GM18907 (cell line): Measurements from ENCODE around the gene TMEM125.

ENCODE experiments used
- ATAC-seq: cut with Tn5 transposase; IDR thresholded peaks from one replicate; pipeline ENCODE4 v1.9.1; 2021; ENCODE audit warnings: mild to moderate bottlenecking, moderate library complexity; ENCODE audit not compliant: unreplicated experiment

Gene TMEM125

DNA sequence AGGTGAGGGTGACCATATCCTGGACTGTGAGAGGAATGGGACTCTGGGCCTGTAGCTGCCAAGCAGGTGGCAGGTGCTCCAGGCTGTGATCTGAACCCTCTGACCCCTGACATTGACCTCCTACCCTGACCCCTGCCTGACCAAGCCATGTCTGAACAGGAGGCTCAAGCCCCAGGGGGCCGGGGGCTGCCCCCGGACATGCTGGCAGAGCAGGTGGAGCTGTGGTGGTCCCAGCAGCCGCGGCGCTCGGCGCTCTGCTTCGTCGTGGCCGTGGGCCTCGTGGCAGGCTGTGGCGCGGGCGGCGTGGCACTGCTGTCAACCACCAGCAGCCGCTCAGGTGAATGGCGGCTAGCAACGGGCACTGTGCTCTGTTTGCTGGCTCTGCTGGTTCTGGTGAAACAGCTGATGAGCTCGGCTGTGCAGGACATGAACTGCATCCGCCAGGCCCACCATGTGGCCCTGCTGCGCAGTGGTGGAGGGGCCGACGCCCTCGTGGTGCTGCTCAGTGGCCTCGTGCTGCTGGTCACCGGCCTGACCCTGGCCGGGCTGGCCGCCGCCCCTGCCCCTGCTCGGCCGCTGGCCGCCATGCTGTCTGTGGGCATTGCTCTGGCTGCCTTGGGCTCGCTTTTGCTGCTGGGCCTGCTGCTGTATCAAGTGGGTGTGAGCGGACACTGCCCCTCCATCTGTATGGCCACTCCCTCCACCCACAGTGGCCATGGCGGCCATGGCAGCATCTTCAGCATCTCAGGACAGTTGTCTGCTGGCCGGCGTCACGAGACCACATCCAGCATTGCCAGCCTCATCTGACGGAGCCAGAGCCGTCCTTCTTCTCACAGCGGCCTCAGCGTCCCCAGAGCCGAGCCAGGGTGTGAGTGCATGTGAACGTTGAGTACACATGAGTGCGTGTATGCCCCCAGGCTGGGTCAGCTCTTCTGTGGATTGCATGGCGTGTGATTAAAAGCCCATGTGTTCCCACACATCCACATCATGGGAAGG, 3.1 kb downstream of the TMEM125 start:
- ATAC-seq: no peak

DNA sequence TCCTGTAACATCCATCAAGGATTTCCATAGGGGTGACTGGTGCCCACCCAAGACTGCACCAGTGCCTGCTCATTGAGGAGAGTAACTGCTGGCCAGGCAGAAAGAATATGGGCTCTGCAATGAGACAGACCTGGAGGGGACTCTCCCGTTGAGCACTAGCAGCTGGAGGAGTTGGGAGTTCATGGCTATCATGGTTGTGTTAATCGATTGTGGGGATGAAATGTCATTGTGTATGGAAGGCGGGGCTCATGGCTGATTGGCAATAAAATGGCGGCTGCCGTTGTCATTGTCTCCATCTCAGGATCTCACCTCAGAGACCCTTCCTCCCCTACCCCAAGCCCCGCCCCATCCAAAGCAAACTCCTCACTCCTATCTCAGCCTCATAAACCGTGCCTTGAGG, 3.9 kb downstream of the TMEM125 start:
- ATAC-seq: no peak

DNA sequence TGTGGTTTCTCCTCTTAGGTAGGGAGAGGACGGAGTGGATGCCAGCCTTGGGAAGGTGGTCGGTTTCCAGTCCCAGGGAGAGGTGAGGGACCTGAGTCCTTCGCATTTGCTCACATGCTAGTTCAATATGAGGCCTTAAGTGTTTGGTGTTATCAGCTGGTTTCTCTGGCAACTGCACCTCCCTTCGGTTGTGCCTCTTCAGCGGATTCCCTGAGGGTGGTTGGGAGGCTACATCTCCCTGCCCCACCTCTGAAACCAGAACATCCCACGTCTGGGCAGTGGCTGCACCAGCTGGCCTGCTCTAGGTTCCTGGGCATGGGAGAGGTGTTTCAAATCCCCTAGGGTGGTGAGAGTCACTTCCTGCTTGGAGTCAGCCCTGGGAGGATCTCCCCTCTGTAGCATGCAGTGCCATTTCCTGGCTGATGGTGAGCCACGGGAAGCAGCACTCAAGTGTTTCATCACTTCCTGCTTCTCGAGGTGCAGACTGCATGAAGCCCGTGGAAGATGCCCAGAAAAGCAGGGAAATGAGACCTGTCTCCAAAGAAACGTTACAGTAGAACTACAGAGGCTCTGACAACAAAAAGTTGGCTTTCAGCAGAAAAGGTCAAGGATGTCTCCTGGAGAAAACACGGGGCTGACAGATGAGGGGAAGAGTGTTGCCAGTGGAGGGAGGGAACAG, 4.5 kb downstream of the TMEM125 start:
- ATAC-seq: no peak

DNA sequence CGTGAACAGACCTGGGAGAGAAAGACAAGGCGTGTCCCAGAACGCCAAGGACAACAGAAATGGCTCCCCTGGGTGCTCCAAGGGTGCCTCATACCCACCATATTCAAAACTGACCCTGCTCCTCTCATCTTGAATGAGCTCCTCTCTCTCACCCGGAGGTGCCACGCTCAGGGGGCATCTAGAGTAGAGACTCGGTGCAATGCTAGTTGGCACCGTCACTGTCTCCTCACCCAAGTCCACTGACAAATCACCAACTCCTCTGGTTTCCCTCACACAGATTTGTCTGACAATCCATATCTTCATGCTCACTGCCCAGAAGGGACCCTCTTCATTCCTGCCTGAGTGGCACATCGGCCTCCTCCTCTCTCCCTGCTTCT, 5.0 kb downstream of the TMEM125 start:
- no peak for ATAC-seq

DNA sequence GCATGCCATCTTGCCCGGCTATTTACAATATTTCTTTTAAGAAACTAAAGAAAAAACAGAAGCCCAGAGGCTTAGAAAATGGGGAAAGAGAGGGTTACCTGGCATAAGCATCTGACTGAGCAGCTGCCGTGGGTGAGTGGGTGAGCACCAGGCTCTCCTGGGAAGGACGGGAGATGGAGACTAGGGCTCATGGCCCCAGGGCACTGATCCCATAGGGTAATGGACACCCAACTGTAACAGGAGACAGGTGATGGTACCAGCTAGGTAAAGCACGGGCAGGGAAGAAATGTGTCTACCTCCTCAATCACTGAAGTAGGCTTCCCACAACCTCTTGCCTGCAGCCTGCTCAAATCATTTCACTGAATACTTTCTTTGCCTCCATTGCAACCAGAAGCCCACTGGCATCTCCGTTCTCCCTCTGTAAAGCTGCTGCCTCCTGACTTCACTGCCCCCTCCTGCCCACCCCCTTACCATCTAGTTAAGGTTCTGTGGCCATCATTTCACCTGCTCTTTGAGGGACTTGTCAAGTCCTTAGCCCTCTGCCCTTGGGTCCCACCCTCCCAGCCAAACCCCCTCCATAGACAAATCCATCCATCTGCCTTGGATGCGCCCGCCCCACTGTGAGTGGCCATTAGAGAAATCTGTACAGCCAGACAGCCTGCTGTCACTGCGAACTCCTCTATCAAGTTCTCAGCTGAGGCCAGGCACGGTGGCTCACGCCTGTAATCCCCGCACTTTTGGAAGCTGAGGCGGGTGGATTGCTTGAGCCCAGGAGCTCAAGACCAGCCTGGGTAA, 6.2 kb downstream of the TMEM125 start:
- no peak for ATAC-seq

DNA sequence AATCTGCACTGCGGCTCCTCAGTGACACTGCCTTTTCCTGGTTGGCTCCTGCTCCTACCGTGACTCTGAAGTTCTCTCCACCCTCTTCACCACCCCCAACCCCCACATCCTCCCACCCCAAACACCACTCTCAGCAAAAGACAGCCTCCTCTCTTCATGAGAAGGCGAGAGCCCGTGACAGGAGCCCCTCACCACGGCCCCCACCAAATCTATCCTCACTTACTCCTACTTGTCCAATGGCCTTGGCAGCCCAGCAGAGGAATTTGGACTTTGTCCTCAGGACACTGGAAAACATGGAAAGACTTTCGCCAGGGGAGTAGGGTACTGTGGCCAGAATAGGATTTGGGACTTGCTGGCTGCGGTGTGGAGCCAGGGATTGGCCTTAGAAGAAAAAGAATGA, 6.9 kb downstream of the TMEM125 start:
- ATAC-seq: no peak

DNA sequence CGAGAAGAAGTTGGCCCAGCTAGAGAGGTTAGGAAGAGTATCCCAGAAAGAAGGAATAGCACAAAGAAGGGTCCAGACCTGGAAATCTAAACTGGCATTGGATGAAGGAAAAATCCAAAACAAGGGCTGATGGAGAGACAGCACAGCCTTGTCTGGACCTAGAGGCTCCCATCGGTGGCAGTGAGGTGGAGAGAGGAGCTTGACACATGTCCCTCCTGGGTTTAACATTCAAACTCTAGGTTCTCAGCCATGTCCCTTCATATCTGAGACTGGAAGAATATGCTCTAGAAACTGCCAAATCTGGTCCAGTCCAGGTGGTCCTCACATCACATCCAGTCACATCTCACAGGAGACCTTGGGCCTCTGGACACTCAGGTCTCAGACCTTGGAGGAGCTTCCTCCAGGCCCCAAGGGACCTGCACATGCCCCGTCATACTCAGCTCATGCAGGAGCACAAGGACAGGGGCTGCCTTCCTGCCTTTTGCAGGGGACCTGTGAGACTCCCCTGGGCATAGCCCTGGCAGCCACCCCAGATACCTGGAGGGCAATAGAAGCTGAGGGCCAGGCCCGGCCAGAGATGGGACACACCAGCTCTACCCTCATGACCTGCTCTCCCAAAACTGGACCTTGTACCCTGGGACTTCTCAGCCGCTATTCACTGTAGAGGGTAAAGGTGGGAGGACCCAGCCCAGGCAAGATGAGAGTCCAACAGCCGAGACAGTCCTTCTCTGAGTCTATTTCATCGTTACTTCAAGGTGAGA, 7.5 kb downstream of the TMEM125 start:
- ATAC-seq: no peak

DNA sequence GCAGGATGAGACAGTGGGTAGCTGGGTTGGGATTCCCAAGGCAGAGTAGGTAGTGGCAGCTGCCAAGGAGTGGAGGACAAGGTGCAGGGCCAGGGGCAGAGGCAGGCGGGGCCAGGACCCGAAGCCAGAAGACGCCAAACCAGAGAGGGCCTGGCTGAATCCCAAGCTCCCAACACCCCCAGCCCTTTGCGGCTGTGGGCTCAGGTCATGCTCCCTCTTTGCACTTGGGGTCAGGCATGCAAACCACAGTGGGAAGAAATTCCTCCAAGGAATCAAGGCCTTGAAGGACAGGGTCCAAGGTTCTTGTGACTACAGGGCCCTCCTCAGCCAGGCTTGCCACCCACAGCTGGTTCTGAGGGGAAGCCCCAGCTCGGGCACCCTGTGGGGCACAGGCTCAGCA, 9.4 kb downstream of the TMEM125 start:
- no peak for ATAC-seq

DNA sequence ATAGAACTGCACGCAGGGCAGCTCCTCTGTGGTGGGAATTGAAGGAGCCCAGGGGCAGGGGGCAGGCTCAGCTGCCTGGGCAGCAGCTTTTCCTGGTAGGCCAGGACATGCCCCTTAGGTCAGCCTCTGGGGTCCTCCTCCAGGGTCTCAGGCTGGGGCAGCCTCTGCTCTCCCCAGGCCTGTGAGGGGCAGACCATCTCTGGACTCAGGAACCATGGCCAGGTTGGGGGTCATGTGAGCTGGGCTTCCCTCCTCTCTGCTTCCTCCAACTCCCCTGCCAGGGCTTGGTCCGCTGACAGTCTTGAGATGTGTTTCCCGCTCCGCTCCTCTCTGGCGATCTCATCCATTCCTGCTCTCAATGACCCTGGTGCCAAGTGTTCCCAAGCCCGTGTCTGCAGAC, 9.9 kb downstream of the TMEM125 start:
- ATAC-seq: no peak

DNA sequence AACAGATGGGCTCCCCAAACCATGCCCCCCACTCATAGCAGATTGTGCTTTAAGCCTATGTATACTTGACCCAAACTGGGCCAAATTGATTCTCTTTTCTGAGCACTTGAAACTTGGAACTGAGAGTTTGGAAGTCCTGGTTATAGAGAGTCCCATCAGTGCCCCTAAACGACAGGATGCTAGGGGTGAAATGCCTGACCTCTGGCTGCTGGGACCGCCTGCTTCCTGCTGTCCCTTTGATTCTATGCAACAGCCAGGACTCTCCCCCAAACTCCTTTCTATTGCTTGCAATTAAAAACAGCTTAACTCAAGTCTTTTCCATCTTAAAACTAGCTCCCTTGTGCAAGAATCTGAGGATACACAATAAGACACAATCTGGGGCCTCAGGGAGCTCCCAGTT, 10.9 kb downstream of the TMEM125 start:
- ATAC-seq: no peak

DNA sequence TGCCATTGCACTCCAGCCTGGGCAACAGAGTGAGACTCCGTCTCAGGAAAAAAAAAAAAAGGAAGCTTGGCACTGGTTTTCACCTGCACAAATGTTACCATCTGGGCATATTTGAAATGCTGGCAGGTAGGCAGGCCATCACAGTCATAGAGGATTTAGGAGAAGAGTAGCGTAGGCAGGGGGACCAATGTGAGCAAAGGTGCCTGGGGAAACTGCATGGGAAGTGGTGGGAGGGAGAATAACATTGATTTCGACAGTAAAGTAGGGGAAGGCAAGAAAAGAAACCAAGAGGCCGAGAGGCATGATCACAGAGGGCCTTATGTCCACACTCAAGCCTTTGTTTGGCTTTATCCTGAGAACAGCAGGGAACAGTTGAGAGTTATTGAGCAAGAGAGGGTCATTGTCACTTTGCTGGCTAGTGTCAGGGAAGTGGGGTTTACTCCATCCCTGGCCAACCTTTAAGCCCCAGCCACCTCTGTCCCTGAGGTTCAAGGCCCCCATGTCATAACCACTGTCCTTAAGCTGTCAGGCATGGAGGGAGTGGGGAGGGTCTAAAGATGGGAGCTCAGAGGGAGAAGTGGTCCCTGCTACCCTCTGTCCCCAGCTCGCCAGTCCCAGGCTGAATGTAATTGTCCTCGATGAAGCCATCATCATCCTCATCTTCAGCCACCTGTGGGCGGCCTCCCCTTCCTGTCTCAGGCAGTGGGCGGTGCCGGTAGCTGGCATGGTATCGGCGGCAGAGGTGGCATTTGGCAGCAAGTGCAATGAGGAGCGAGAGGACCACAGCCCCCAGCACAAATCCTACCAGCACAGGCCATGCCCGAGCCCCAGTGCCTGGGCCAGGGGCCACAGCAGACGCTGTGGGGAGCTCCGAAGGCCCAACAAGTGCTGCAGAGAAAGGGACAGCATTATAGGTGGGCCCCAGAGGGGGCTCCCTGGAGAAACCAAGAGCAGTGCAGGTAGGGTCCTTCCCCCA, 12.7 kb downstream of the TMEM125 start:
- ATAC-seq: no peak

DNA sequence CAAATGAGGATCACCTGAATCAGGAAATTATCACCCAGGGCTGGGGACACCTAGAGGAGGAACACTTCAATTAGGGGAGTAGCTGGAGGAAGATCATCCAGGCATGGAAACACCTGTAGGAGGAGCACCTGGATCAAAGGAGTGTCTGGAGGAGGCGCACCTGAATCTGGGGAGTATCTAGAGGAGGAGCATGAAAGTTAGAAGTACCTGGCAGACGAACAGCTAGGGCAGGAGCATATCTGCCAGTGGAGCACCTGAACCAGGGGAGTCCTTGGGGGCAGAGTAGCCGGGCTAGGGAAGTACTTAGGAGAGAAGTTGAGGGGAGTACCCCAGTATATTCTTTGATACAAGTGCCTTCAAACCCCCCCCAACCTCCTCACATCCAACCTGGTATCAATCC, 14.3 kb downstream of the TMEM125 start:
- ATAC-seq: no peak

DNA sequence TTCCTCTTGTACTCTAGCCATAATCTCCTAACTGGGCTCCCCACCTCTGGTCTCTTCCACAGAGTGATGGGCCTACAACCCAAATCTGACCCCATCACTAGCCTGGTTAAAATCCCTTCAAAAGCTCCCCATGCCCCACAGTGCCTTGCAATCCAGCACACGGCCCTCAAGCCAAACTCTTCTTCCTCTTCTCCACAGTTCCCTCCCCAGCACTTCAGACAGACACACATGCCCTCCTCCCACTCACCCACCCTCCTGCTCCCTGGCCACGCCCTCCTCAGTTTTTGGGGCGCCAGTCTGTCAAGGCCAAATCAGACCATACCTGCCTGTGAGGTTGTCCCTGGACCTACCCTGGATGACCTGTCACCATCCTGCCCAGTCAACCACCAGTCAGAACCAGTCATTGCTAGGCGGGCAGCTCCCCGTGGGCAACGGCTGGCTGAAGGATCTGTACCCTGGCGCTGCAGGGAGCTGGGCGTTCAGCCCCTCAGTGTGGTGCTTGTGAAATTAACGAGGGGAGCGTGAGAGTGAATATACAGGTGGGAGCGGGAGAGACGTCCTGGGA, 14.8 kb downstream of the TMEM125 start:
- no peak for ATAC-seq

DNA sequence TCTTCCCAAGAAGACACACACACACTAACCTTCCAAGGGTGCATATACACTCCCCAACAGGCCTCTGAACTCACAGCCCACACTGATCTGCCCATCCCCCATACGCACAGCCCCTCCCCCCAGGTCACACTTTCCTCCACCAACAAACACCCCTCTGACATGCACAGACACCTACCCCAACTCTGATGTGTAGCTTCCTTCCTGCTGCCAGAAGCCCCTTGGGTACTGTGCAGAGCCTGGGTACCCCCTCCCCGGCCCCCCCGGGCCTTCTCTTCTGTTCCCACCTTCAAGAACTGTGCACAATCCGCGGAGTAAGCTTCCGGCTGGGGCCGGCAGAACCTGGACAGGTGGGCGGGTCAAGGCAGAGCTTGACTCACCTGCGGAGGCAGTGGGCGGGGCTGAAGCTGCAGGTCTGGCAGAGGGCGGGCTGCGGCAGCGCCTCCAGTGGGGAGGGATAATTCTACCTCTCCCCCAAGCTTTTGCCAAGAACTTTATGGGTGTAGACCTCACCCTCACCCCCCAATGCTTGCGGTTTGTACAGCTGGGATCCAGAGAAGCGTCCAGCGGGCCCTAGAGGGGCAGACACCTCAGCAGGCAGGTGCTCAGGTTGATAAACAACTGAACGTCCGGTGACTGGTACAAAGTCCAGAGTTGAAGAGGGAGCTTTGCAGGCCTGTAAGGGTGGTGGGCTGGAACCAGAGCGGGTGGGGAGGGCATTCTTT, 15.6 kb downstream of the TMEM125 start, which contains the start of gene C1orf210:
TSS of gene C1orf210 (minus strand) at position 313 of the 722 bp plus-strand sequence. CDS start 2,311 bp downstream, outside the sequence.
- no peak for ATAC-seq

DNA sequence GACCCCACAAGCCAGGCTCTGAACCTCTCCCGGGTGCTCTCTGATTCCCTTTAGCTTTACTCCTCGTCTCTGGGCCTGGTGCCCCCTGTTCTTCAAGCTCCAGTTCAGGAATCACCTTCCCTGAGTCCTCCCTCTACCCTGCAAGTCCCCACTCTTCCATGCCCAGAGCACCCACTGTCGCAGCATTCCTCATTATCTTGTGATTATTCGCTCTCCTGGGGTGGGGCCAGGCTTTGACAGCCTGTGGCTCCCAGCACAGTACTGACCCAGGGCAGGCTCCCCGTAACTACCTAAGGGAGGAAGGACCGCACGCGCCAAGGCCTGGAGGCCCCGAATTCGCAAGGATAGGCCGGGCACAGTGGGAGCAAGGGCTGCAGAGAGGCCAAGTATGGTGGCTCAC, 16.3 kb downstream of the TMEM125 start:
- no peak for ATAC-seq

DNA sequence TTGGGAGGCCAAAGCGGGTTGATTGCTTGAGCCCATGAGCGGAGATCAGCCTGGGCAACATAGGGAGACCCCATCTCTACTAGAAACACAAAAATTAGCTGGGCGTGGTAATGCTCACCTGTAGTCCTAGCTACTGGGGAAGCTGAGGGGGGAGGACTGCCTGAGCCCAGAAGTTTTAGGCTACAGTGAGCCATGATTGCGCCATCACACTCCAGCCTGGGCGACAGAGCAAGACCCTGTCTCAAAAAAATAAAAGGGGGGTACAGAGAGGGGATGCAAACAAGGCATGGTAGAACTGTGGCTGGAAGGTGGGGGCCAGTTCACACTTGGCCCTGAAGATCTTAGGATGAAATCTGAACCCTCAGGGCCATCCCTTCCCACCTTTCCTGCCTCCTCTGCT, 16.8 kb downstream of the TMEM125 start:
- ATAC-seq: no peak

DNA sequence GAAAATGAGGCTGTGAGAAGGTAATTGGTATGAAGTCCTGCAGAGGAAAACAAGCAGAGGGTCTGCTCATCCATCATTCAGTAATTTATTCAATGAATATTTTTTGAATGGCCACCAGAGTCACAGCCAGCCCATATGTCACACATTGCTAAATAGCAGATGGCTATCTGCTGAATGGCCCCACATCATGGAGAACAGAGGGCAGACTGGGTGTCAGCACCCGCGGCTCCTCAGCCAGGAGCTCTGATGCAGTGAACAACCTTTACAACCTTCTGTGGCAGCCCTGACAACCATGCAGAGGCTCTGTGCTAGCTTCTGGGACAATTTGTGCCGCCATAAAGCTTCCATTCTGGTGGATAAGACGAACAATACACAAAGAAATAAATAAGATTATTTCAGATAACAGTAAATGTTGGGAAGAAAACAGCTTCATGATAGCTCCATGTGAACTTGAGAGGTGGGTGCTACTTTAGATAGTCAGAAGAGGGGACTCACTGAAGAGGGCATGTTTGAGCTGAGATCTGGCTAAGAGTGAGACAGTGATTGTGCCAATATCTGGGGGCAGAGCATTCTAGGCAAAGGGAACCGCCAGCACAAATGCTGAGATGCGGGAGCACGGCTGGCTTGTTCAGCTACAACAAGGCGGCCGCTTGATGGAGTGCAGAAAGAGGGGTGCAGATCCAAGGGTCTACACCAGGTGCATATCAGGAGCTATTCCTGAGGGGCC, 18.4 kb downstream of the TMEM125 start:
- no peak for ATAC-seq
